Measurements from ENCODE around the gene LIPC. TPM values are rescaled to one million over a fixed set of nuclear protein-coding genes. Genes with fewer than 3 reads are reported as not detected.
A peak's percentile ranks its signal among the peaks of the same experiment; 100 is the strongest.

Gene LIPC
- total and polyA plus RNA-seq, 9 of the 15 experiments (the other 6 are each of a cell fraction or from before 2014, with no cell fraction given) = 0.07 to 0.41 (median 0.11) TPM; not detected in 2

DNA sequence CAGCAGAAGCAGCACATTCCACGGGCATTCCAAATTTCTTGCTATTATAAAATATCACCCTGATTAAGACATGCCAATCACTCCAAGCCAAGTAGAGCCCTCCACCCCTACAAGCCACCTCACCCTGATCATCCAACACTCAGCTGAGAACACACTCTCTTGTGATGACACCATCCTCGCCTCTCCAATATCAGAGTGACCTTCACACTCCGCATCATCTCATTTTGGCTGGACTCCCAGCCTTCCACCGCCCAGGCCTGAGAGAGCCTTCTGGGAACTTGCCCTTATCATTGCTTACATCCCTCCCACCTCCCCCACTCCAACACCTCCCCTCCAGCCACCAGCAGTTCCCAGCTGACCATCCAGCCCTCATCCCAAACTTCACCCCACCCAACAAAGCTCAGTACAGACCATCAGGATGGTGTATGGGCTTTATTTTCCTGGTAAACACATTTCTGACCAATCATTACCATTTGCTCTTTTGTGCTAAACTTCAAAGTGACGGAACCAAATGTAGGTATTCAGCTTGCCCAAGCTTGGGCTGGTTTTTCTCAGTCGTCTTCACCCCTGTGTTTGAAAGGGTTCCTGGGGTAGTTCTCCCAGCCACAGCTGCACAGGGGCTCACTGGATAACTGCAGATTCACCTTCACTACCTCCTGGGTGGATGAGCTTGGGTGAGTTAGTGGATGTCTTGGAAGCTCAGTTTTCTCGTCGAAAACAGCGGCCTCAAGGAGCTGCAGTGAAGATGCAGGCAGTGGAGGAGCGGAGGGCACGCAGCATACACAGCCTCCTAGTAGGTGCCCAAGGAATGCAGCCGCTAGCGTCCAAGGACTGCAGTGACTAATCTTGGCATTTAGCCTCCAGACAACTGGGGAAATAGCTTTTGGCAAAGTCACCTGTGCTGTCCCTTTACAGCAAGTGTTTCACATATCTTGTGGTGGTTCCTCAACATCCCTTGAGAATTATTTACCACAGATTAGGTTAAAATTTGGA, 115.1 kb downstream of the LIPC start (continued):
- no peak for TF ChIP-seq RREB1 (CRISPR knock-in tag; IDR thresholded peaks at IDR 0.05)
- 0 out of 2 replicates have a peak, but pooled peaks have one; percentile 66 for TF ChIP-seq MYNN (IDR thresholded peaks at IDR 0.05)
- no peak for TF ChIP-seq MYNN (CRISPR knock-in tag; IDR thresholded peaks at IDR 0.05)
- TF ChIP-seq E2F3 (CRISPR knock-in tag; IDR thresholded peaks at IDR 0.05) = no peak
- no peak for TF ChIP-seq HOXB6 (CRISPR knock-in tag; IDR thresholded peaks at IDR 0.05; ENCODE audit: borderline replicate concordance)
- no peak for TF ChIP-seq ZHX1 (conservative IDR thresholded peaks at IDR 0.05; ENCODE audit: low read length)
- TF ChIP-seq SAFB2 (IDR thresholded peaks at IDR 0.05; ENCODE audit: borderline replicate concordance, low read depth, low read length, severe bottlenecking) = no peak
- TF ChIP-seq, protein P1, sequence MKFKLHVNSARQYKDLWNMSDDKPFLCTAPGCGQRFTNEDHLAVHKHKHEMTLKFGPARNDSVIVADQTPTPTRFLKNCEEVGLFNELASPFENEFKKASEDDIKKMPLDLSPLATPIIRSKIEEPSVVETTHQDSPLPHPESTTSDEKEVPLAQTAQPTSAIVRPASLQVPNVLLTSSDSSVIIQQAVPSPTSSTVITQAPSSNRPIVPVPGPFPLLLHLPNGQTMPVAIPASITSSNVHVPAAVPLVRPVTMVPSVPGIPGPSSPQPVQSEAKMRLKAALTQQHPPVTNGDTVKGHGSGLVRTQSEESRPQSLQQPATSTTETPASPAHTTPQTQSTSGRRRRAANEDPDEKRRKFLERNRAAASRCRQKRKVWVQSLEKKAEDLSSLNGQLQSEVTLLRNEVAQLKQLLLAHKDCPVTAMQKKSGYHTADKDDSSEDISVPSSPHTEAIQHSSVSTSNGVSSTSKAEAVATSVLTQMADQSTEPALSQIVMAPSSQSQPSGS (CRISPR knock-in tag; IDR thresholded peaks at IDR 0.05) = no peak
- no peak for TF ChIP-seq DLX4 (CRISPR knock-in tag; IDR thresholded peaks at IDR 0.05)
- TF ChIP-seq RAD21 (CRISPR knock-in tag; conservative IDR thresholded peaks at IDR 0.05 in 1 of 2, IDR thresholded peaks at IDR 0.05 in 1 of 2) = 0 out of 4 replicates have a peak, but pooled peaks of 1 of the 2 experiments have one; percentile 1
- no peak for TF ChIP-seq HNRNPH1 (optimal IDR thresholded peaks at IDR 0.05; ENCODE audit: low read depth, low read length)
- no peak for TF ChIP-seq KLF10 (CRISPR knock-in tag; IDR thresholded peaks at IDR 0.05)
- no peak for TF ChIP-seq ADNP (tag; IDR thresholded peaks at IDR 0.05)
- no peak for TF ChIP-seq YBX1 (IDR thresholded peaks at IDR 0.05)
- TF ChIP-seq NR2F6 (CRISPR knock-in tag; IDR thresholded peaks at IDR 0.05) = no peak
- no peak for TF ChIP-seq ZNF354B (CRISPR knock-in tag; IDR thresholded peaks at IDR 0.05)
